HUES64 (cell line): ENCODE measurements around the gene TEAD2. TPM values are rescaled to one million over a fixed set of nuclear protein-coding genes. Genes with fewer than 3 reads are reported as not detected.

Source experiments
- H3K27ac ChIP-seq: 2 replicates; pipeline ENCODE4 v1.7.0; 2013; ENCODE audit warnings: low read depth, low read length, inconsistent platforms
- H3K27me3 ChIP-seq: 2 replicates; pipeline ENCODE4 v1.6.1; 2013; ENCODE audit warnings: mild to moderate bottlenecking, low read length; ENCODE audit not compliant: insufficient read depth
- H3K36me3 ChIP-seq: 2 replicates; pipeline ENCODE4 v1.6.1; 2013; ENCODE audit warnings: mild to moderate bottlenecking, low read length; ENCODE audit not compliant: insufficient read depth
- H3K4me1 ChIP-seq: 2 replicates; pipeline ENCODE4 v1.6.1; 2013; ENCODE audit warnings: mild to moderate bottlenecking, low read length, moderate library complexity; ENCODE audit not compliant: insufficient read depth
- H3K4me3 ChIP-seq: 2 replicates; pipeline ENCODE4 v1.5.1; 2013; ENCODE audit warnings: mild to moderate bottlenecking, low read length, moderate library complexity
- H3K9ac ChIP-seq: 2 replicates; pipeline ENCODE4 v1.6.1; 2013; ENCODE audit warnings: mild to moderate bottlenecking, low read depth, low read length
- H3K9me3 ChIP-seq: 2 replicates; pipeline ENCODE4 v1.6.1; 2013; ENCODE audit warnings: low read depth, low read length; ENCODE audit not compliant: insufficient read depth
- WGBS: fragments of 150-250, 120-280 bp; methylation state at CpG from one replicate; pipeline ENCODE4 v1.1.7; 2013; ENCODE audit warnings: missing lambda C conversion rate; 5-methylcytosine and 5-hydroxymethylcytosine counted together
- polyA plus RNA-seq, 2 experiments: library from polyadenylated mRNA; stranded (reverse); fragments of 50-300 nt; gene quantifications; one replicate each; pipeline ENCODE4 v1.2.3, GENCODE V29; 2013

TEAD2 gene
- 122 TPM for polyA plus RNA-seq (2013, experiment 1 of 2)
- 121 TPM for polyA plus RNA-seq (2013, experiment 2 of 2)

DNA sequence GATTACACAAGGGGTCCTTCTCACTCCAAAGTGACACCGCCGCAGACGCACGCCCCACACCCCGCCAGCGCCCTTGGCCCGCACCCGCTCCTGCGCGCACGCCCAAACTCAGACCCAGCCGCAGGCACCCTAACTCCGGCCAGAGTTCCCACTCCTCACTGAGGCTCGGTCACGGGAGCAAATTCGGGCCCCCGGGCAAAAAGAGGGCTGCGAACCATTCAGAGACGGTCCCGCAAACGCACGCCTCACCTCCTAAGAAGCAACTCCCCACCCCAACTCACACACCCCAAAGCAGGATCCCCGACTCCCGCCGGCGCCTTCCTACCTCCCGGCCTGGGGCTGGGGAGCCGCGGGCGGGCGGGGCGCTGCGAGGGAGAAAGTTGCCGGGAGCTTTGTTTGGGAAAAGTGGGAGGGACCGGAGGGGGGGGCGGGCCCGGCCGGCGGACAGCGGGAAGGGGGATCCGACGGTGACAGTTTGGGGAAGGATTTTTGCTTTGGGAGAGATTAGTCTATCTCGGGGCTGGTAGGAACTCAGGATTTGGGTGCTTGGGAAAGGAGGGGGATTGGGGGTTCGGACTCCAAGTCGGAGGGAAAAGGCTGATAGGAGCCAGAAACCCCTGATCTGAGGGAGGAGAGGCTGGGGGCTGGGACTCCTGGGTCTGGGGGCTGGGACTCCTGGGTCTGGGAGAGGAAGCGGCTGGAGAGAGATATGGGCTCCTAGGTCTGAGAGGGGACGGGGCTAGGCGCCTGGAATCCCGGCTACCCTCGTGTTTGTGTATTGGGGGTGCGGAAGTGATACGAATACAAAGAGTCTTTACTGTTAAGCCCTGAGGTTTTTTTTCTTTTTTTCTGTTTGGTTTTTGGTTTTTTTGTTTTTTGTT is at the start of gene TEAD2:
TEAD2 (minus strand) TSS at position 369 of the 881 bp plus-strand sequence. CDS start 2,341 bp downstream, outside the sequence.
- under 1% methylated on average over 52 of the region's 52 CpGs for WGBS
- H3K4me3 ChIP-seq: peak within 1 kb of the TSS; percentile 100
- H3K27ac ChIP-seq: peak within 1 kb of the TSS; percentile 94
- H3K27me3 ChIP-seq: no peaks in the 10 kb centered on the region
- H3K9me3 ChIP-seq: no peaks in the 10 kb centered on the region
- peaks cover 5% of the 10 kb centered on the region for H3K4me1 ChIP-seq
- peak within 1 kb of the TSS; percentile 100 for H3K9ac ChIP-seq
- H3K36me3 ChIP-seq: peaks cover 24% of the 10 kb centered on the region

DNA sequence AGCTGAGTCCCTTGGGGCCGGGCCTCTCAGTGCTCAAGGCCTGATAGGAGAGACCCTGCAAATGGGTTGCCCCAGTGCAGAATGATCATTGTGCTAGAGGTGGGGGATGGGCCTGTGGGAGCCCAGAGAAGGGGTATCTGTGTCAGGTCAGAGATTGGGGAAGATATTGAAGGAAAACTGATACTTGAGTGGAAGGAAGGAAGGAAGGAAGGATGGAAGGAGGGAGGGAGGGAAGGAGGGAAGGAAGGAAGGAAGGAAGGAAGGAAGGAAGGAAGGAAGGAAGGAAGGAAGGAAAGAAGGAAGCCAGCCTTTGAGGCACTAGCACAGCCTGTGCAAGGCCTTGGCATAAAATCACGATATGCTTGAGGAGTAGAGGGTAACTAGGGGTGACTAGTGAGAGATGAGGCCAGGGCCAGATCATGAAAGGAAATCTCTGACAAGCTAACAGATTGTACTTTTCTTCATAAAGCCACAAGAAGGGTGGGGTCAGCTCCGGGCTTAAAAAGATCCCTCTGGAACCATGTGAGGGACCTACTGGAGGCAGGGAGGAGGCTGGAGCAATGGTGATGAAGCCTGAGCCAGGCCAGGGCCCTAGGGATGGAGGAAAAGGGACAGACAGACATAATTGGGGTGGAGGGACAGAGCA is 49.6 kb upstream of the TEAD2 start:
- Histone ChIP-seq H3K4me1 (peaks cover 8% of the 10 kb centered on the region), H3K27me3 (no peaks in the 10 kb centered on the region), H3K4me3 (no peak overlapping the region), H3K36me3 (no peaks in the 10 kb centered on the region), H3K9me3 (no peaks in the 10 kb centered on the region), H3K9ac (no peak overlapping the region), H3K27ac (no peak overlapping the region)
- WGBS: 90% methylated on average over 3 of the region's 3 CpGs

- Histone ChIP-seq H3K4me1 (peaks cover 5% of the 10 kb centered on the region), H3K27me3 (no peaks in the 10 kb centered on the region), H3K4me3 (no peak overlapping the region), H3K9ac (no peak overlapping the region), H3K36me3 (no peaks in the 10 kb centered on the region), H3K9me3 (no peaks in the 10 kb centered on the region), H3K27ac (no peak overlapping the region)
- WGBS: 93% methylated on average over 5 of the region's 5 CpGs
Observed at GRCh38 chr19:49409441-49410029, 47.3 kb upstream of the TEAD2 start.

- H3K9me3 ChIP-seq: no peaks in the 10 kb centered on the region
- no peak overlapping the region for H3K9ac ChIP-seq
- no peak overlapping the region for H3K27ac ChIP-seq
- no peaks in the 10 kb centered on the region for H3K36me3 ChIP-seq
- H3K27me3 ChIP-seq: no peaks in the 10 kb centered on the region
- peaks cover 11% of the 10 kb centered on the region for H3K4me1 ChIP-seq
- WGBS: 91% methylated on average over 8 of the region's 8 CpGs
- H3K4me3 ChIP-seq: no peak overlapping the region
Observed at GRCh38 chr19:49408816-49409440, 46.7 kb upstream of the TEAD2 start.

- no peaks in the 10 kb centered on the region for H3K36me3 ChIP-seq
- WGBS: 94% methylated on average over 16 of the region's 16 CpGs
- H3K9me3 ChIP-seq: no peaks in the 10 kb centered on the region
- H3K27ac ChIP-seq: no peak overlapping the region
- H3K9ac ChIP-seq: no peak overlapping the region
- peaks cover 15% of the 10 kb centered on the region for H3K4me1 ChIP-seq
- H3K4me3 ChIP-seq: no peak overlapping the region
- H3K27me3 ChIP-seq: no peaks in the 10 kb centered on the region
Observed at GRCh38 chr19:49407482-49408015, 45.3 kb upstream of the TEAD2 start.

DNA sequence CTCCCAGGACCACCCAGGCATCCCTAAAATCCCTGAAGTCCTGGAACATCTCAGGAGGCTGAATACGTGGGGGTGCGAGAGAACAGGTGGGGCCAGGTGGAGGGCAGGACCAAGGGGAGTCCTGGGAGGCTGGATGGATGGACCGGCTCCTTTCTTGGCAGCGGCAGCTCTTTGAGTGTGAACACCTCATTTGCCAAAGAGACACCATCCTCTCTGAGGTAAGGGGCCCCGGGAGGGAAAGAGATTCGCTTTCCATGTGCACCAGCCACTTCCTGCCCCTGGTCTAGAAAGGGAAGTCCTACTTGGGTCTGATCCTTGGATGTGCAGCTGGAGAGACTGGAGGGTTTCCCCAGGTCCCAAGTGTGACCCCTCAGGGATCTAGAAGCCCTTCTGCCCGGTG is 44.9 kb upstream of the TEAD2 start:
- WGBS: 89% methylated on average over 7 of the region's 7 CpGs
- Histone ChIP-seq H3K27me3 (no peaks in the 10 kb centered on the region), H3K4me1 (peaks cover 15% of the 10 kb centered on the region)

GRCh38 chr19:49403404-49404187 is 41.4 kb upstream of the TEAD2 start:
- peaks cover 17% of the 10 kb centered on the region for H3K4me1 ChIP-seq
- peak overlapping the region; percentile 90 for H3K27ac ChIP-seq
- no peaks in the 10 kb centered on the region for H3K27me3 ChIP-seq
- H3K9me3 ChIP-seq: no peaks in the 10 kb centered on the region
- H3K9ac ChIP-seq: peak overlapping the region; percentile 45; the same call in 1 of the 2 replicates
- WGBS: 29% methylated on average over 7 of the region's 7 CpGs
- H3K4me3 ChIP-seq: peak overlapping the region; percentile 38; the same call in 1 of the 2 replicates
- H3K36me3 ChIP-seq: no peaks in the 10 kb centered on the region

More for the DNA sequence above, 44.9 kb upstream of the TEAD2 start:
- H3K9me3 ChIP-seq: no peaks in the 10 kb centered on the region
- H3K27ac ChIP-seq: no peak overlapping the region
- H3K9ac ChIP-seq: no peak overlapping the region
- no peak overlapping the region for H3K4me3 ChIP-seq
- no peaks in the 10 kb centered on the region for H3K36me3 ChIP-seq

DNA sequence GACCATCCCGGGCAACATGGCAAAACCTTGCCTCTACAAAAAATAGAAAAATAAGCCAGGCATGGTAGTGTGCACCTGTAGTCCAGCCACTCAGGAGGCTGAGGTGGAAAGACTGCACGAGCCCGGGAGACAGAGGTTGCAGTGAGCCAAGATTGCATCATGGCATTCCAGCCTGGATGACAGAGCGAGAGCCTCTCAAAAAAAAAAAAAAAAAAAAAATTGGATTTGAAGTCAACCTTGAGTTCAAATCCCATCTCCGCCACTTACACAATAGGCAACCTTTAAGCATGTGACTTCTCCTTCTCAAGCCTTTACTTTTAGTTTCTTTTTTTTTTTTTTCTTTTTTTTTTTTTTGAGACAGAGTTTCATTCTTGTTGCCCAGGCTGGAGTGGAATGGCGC is 37.8 kb upstream of the TEAD2 start:
- Histone ChIP-seq H3K27me3 (no peaks in the 10 kb centered on the region), H3K4me1 (peaks cover 19% of the 10 kb centered on the region), H3K9ac (no peak overlapping the region), H3K9me3 (no peaks in the 10 kb centered on the region), H3K36me3 (no peaks in the 10 kb centered on the region), H3K4me3 (no peak overlapping the region), H3K27ac (no peak overlapping the region)
- 93% methylated on average over 5 of the region's 6 CpGs for WGBS

DNA sequence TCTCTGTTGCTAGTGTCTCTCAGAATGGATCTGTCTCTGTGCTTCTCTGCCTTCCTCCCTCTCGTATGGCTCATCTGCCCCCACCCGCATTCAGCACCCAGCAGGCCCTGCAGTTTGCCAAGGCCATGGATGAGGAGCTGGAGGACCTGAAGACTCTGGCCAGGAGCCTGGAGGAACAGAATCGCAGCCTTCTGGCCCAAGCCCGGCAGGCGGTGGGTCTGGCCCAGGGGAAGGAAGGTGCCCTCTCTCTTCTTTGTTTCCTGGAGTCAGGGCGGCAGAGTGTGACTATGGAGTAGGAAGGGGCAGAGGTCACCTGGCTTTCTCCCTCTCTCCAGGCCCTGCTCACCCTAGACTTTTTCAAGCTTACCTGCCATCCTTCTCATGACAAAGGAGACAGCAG is 36.7 kb upstream of the TEAD2 start:
- Histone ChIP-seq H3K27ac (no peak overlapping the region), H3K9me3 (no peaks in the 10 kb centered on the region), H3K27me3 (no peaks in the 10 kb centered on the region), H3K36me3 (no peaks in the 10 kb centered on the region), H3K4me3 (no peak overlapping the region), H3K4me1 (peaks cover 11% of the 10 kb centered on the region), H3K9ac (no peak overlapping the region)
- 98% methylated on average over 5 of the region's 6 CpGs for WGBS

DNA sequence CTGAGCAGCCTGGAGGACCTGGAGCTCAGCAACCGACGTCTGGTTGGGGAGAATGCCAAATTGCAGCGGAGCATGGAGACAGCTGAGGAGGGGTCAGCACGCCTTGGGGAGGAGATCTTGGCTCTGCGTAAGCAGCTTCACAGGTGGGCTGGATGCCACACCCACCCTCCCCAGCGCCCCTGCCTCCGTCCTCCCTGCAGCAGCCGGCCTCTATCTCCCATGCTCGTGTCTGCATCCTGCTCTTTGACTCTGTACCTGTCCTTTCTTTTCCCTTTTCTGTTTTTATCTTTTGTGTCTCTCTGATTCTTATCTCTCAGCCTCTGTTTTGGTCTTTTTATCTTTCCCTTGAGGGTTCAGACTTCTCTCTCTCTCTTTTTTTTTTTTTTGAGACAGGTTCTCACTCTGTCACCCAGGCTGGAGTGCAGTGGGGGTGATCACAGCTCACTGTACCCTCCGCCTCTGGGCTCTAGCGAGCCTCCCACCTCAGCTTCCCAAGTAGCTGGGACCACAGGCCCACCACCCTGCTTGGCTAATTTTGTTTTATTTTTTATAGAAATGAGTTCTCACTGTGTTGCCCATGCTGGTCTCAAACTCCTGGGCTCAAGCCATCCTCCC is 35.9 kb upstream of the TEAD2 start:
- 56% methylated on average over 11 of the region's 11 CpGs for WGBS
- no peak overlapping the region for H3K9ac ChIP-seq
- no peak overlapping the region for H3K4me3 ChIP-seq
- H3K27ac ChIP-seq: no peak overlapping the region
- no peaks in the 10 kb centered on the region for H3K27me3 ChIP-seq
- no peaks in the 10 kb centered on the region for H3K9me3 ChIP-seq
- H3K4me1 ChIP-seq: 0 out of 2 replicates have a peak, but pooled peaks cover 4% of the 10 kb centered on the region
- H3K36me3 ChIP-seq: no peaks in the 10 kb centered on the region
